GM19467 (cell line): ENCODE data around the gene RNF214.

Experiments used
- ATAC-seq: cut with Tn5 transposase; IDR thresholded peaks from one replicate; pipeline ENCODE4 v1.9.1; 2021; ENCODE audit warnings: mild to moderate bottlenecking, moderate library complexity; ENCODE audit not compliant: unreplicated experiment

The RNF214 gene

GRCh38 chr11:117279711-117280376 is 47.4 kb downstream of the RNF214 start:
- ATAC-seq = no peak

- no peak for ATAC-seq
Measured at GRCh38 chr11:117281159-117281558, 48.7 kb downstream of the RNF214 start.

- no peak for ATAC-seq
Measured at GRCh38 chr11:117281869-117282268, 49.4 kb downstream of the RNF214 start.

GRCh38 chr11:117282956-117283355 is 50.5 kb downstream of the RNF214 start:
- no peak for ATAC-seq

- no peak for ATAC-seq
Measured at GRCh38 chr11:117284053-117284452, 51.6 kb downstream of the RNF214 start.

- no peak for ATAC-seq
Measured at GRCh38 chr11:117286588-117286987, 54.1 kb downstream of the RNF214 start.

- no peak for ATAC-seq
Measured at GRCh38 chr11:117287668-117288067, 55.2 kb downstream of the RNF214 start.

GRCh38 chr11:117289795-117290194 is 57.3 kb downstream of the RNF214 start:
- no peak for ATAC-seq

- ATAC-seq = no peak
Measured at GRCh38 chr11:117290809-117291396, 58.4 kb downstream of the RNF214 start, which contains the start of gene BACE1-AS. BACE1-AS (plus strand) TSS chr11:117291346.

- ATAC-seq = no peak
Measured at GRCh38 chr11:117292616-117293015, 60.1 kb downstream of the RNF214 start.

- no peak for ATAC-seq
Measured at GRCh38 chr11:117295438-117296137, 63.1 kb downstream of the RNF214 start.

- ATAC-seq = no peak
Measured at GRCh38 chr11:117296881-117297280, 64.4 kb downstream of the RNF214 start.

GRCh38 chr11:117298195-117298594 is 65.7 kb downstream of the RNF214 start:
- ATAC-seq = no peak

- ATAC-seq = no peak
Measured at GRCh38 chr11:117299351-117300282, 67.1 kb downstream of the RNF214 start.

GRCh38 chr11:117300283-117300663 is 67.8 kb downstream of the RNF214 start:
- ATAC-seq = no peak

GRCh38 chr11:117300773-117301172 is 68.3 kb downstream of the RNF214 start:
- ATAC-seq = no peak

- ATAC-seq = no peak
Measured at GRCh38 chr11:117302228-117302627, 69.8 kb downstream of the RNF214 start.

- no peak for ATAC-seq
Measured at GRCh38 chr11:117303101-117303500, 70.6 kb downstream of the RNF214 start.

GRCh38 chr11:117303646-117304315 is 71.3 kb downstream of the RNF214 start:
- ATAC-seq = no peak

GRCh38 chr11:117305145-117305544 is 72.7 kb downstream of the RNF214 start:
- no peak for ATAC-seq
